CD8-positive, alpha-beta memory T cell (primary cell): ENCODE measurements around the gene MC1R. TPM values are rescaled to one million over a fixed set of nuclear protein-coding genes. Genes with fewer than 3 reads are reported as not detected.

ENCODE experiments used
- CTCF ChIA-PET: fragments of 350-600 bp; sonication (Branson Sonifier 250); formaldehyde crosslinking; loops from one replicate; lab custom pipeline; 2021; ENCODE audit warnings: antibody characterized with exemption; lab: Charles Lee
- POLR2A ChIA-PET: fragments of 350-600 bp; sonication (Branson Sonifier 250); formaldehyde crosslinking; loops from one replicate; lab custom pipeline; 2021; ENCODE audit warnings: antibody characterized with exemption; lab: Charles Lee
- DNase-seq, 5 donors: peaks; one replicate each; pipeline versions ENCODE4 v3.0.0 to v3.0.0-alpha.2; 2020 to 2022; ENCODE audit warnings: mixed read lengths in 1 of 5
- H3K27ac ChIP-seq: one replicate; pipeline ENCODE4 v1.7.0; 2013; ENCODE audit warnings: low read depth, mild to moderate bottlenecking, low read length, moderate library complexity
- H3K27me3 ChIP-seq: 2 replicates; pipeline ENCODE4 v1.7.0; 2013; ENCODE audit warnings: low read length, mild to moderate bottlenecking; ENCODE audit not compliant: insufficient read depth, poor library complexity, severe bottlenecking
- H3K36me3 ChIP-seq: 2 replicates; pipeline ENCODE4 v1.7.0; 2013; ENCODE audit warnings: mild to moderate bottlenecking, low read length, moderate library complexity; ENCODE audit not compliant: insufficient read depth
- H3K4me1 ChIP-seq: 2 replicates; pipeline ENCODE4 v1.7.0; 2013; ENCODE audit warnings: mild to moderate bottlenecking, low read length, moderate library complexity; ENCODE audit not compliant: insufficient read depth
- H3K4me3 ChIP-seq: 2 replicates; pipeline ENCODE4 v1.7.0; 2013; ENCODE audit warnings: mild to moderate bottlenecking, low read length
- H3K9me3 ChIP-seq: 2 replicates; pipeline ENCODE4 v1.7.0; 2013; ENCODE audit warnings: mild to moderate bottlenecking, low read length
- H3K27ac Mint-ChIP-seq, 8 donors: one replicate each; pipeline ENCODE4 v1.8.0; 2020 to 2021; ENCODE audit warnings: mixed read lengths in 8 of 8, mild to moderate bottlenecking in 6 of 8, inconsistent platforms in 3 of 8, moderate library complexity in 3 of 8
- H3K27me3 Mint-ChIP-seq, 2 donors: one replicate each; pipeline ENCODE4 v1.8.0; 2020 to 2021; ENCODE audit warnings: mixed read lengths in 2 of 2, mild to moderate bottlenecking in 1 of 2, moderate library complexity in 1 of 2
- H3K36me3 Mint-ChIP-seq, 3 donors: one replicate each; pipeline ENCODE4 v1.8.0; 2020 to 2021; ENCODE audit warnings: mixed read lengths in 3 of 3, inconsistent platforms in 1 of 3, mild to moderate bottlenecking in 1 of 3
- H3K4me1 Mint-ChIP-seq, 3 donors: one replicate each; pipeline ENCODE4 v1.8.0; 2020 to 2021; ENCODE audit warnings: mixed read lengths in 3 of 3, inconsistent platforms in 1 of 3, mild to moderate bottlenecking in 1 of 3
- H3K4me3 Mint-ChIP-seq, 7 donors: one replicate each; pipeline ENCODE4 v1.8.0; 2020 to 2021; ENCODE audit warnings: mixed read lengths in 7 of 7, mild to moderate bottlenecking in 6 of 7, moderate library complexity in 4 of 7, inconsistent platforms in 2 of 7
- H3K9me3 Mint-ChIP-seq, 5 donors: one replicate each; pipeline ENCODE4 v1.8.0; 2020 to 2022; ENCODE audit warnings: mixed read lengths in 5 of 5, mild to moderate bottlenecking in 3 of 5, moderate library complexity in 2 of 5, inconsistent platforms in 1 of 5
- polyA plus RNA-seq: library from polyadenylated mRNA; unstranded; fragments of 300-500 nt; fragmentation: Illumina TruSeq; gene quantifications from one replicate; pipeline ENCODE4 v1.2.3, GENCODE V29; 2021
- total RNA-seq, 2 experiments: library from RNA; stranded (reverse); gene quantifications; one replicate each; pipeline ENCODE4 v1.2.3, GENCODE V29; 2021

MC1R gene
- total and polyA plus RNA-seq, 3 experiments from 2014 or later: 0.86 to 2.6 (median 1.9) TPM

DNA sequence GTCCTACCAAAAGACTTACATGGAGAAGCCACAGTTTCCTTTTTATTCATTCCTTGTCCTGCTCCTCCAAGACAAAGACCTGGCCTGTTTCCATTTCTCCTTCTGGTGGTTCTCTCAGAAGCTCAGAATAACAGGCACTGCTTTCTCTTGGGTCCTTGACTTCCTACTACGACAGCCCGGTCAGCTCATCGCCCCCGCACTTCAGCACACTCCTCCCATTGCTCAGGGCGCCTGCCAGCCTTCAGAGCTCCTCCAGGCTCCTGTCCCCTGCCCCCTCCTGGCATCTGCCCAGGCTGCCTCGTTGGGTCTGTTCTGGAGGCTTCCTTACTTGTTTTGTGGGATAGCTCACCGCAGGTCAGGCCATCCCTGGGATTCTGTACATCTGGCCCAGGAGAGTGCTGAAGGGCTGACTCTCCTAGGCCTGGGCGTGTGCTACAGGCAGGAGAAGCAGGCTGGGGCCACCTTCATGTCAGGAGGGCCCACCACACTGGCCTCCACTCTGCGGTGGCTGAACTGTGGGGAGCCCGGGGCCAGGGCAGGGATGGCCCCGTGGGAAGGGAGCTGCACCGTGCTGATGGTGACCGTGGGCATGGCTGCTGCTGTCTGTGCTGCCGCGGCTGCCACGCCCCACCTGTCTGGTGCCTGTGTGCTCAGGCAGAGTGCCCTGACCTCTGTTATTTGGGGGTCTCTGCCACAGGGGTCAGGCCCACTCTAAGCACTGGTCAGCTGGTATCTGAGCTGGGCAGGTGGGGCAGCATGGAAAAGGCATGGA, 27.6 kb upstream of the MC1R start:
- H3K36me3 ChIP-seq: peaks cover 46% of the 10 kb centered on the region
- H3K9me3 ChIP-seq: no peaks in the 10 kb centered on the region
- CTCF ChIA-PET: no interaction called here
- no peak overlapping the region for H3K27ac ChIP-seq
- peak overlapping the region in 1 of 7 donors; percentile 49 for H3K4me3 Mint-ChIP-seq
- no peak overlapping the region for H3K4me3 ChIP-seq
- DNase-seq: no peak
- peaks cover 5 to 83% (median 10%) of the 10 kb centered on the region in 3 donors for H3K36me3 Mint-ChIP-seq
- H3K9me3 Mint-ChIP-seq: no peaks in the 10 kb centered on the region
- POLR2A ChIA-PET: interaction anchor here (0.8 kb wide), 1 partner anchor 189 kb away, joined by 3 read pairs; the partner anchor contains the start of gene SPATA2L
- H3K27ac Mint-ChIP-seq: peak overlapping the region in 2 of 8 donors; percentile 32 to 83
- peaks cover 7 to 11% (median 7%) of the 10 kb centered on the region in 3 donors for H3K4me1 Mint-ChIP-seq
- no peaks in the 10 kb centered on the region for H3K4me1 ChIP-seq
- no peaks in the 10 kb centered on the region for H3K27me3 Mint-ChIP-seq
- no peaks in the 10 kb centered on the region for H3K27me3 ChIP-seq

DNA sequence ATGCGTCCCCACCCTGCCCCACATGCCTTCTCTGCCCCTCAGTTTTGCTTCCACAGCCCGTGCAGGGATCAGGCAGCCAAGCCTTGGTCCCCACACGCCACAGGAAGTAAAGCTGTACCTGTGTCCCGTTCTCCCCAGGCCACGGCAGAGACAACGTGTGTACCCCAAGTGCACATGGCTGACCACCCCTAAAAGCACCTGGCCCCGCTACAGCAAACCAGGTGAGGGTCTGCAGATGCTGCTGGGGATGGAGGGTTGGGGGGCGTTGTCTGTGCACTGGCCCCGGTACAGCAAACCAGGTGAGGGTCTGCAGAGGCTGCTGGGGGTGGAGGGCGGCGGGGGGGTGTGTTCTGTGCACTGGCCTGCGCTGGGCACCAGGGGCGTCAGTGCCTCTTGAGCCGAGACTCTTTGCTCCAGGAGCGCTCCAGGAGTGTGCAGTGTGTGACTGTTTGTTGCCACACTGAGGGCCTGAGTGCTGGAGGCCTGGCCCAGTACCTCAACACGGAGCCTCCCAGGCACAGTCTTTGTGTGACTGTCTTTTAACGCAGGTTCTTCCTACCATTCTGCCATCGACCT, 26.5 kb upstream of the MC1R start:
- Mint-ChIP-seq H3K27ac (peak overlapping the region in 1 of 8 donors; percentile 81), H3K4me3 (no peak overlapping the region), H3K4me1 (peaks cover 6 to 11% (median 7%) of the 10 kb centered on the region in 3 donors), H3K9me3 (no peaks in the 10 kb centered on the region), H3K27me3 (no peaks in the 10 kb centered on the region), H3K36me3 (peaks cover 5 to 84% (median 9%) of the 10 kb centered on the region in 3 donors)
- Histone ChIP-seq H3K36me3 (peaks cover 50% of the 10 kb centered on the region), H3K4me3 (no peak overlapping the region), H3K4me1 (no peaks in the 10 kb centered on the region), H3K27ac (no peak overlapping the region), H3K9me3 (no peaks in the 10 kb centered on the region), H3K27me3 (no peaks in the 10 kb centered on the region)
- ChIA-PET CTCF (no interaction called here), POLR2A (no interaction called here)
- DNase-seq: no peak

DNA sequence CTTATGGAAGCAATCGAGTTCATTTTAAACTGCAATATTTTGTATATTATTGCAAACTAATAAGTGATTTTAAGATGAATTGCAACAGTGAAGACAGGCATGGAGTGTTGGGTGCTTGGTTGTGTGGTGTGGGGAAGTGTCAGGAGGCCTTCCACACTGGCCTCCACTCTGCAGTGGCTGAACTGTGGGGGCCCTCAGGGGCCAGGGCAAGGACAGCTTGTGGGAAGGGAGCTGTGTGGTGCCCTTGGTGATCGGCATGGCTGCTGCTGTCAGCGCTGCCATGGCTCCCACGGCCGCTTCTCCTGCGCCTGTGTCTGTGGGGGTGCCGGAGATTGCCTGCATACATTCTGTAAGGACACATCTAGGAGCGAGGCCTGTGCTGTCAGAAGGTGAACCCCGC, 26.0 kb upstream of the MC1R start:
- DNase-seq: no peak
- Histone ChIP-seq H3K4me1 (no peaks in the 10 kb centered on the region), H3K36me3 (peaks cover 47% of the 10 kb centered on the region), H3K27me3 (no peaks in the 10 kb centered on the region), H3K4me3 (no peak overlapping the region), H3K27ac (no peak overlapping the region), H3K9me3 (no peaks in the 10 kb centered on the region)
- ChIA-PET CTCF (no interaction called here), POLR2A (no interaction called here)
- Mint-ChIP-seq H3K4me1 (peaks cover 6 to 11% (median 7%) of the 10 kb centered on the region in 3 donors), H3K27me3 (no peaks in the 10 kb centered on the region), H3K4me3 (no peak overlapping the region), H3K9me3 (no peaks in the 10 kb centered on the region), H3K27ac (no peak overlapping the region), H3K36me3 (peaks cover 2 to 84% (median 4%) of the 10 kb centered on the region in 3 donors)

DNA sequence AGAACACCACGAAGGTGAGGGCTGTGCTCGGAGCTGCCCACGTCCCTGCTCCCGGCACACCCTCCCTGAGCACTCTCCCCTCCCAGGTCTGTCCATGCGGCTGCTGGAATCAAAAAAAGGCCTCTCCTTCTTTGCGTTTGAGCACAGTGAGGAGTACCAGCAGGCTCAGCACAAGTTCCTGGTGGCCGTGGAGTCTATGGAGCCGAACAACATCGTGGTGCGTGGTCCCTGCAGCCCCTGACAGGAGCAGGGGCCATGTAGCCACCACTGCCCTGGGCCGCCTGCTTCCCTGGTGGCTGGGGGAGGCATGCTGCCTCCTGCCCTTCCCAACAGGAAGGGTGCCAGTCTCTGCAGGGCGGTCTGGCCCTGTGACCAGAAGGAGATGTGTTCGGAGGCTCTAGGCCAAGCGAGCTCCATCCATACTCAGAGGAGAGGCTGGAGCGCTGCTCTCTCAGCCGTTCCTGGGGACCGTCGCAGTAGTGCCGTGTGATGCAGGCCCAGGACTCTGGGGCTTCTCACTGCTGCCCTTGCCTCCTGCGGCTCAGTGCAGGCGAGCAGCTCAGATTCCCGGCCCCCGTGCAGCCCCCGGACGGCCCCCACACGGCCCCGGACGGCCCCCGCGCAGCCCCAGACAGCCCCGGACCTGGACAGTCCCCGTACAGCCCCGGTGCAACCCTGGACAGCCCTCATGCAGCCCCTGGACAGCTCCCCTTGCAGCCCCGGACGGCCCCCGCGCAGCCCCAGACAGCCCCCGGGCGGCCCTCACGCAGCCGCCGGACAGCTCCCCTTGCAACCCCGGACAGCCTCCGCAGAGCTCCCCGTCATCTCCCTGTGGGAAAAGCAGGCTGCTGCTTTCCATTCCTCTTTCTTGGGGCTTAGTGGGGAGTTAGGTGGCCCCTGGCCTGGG, 24.8 kb upstream of the MC1R start:
- ChIA-PET POLR2A (no interaction called here), CTCF (interaction anchor here (1.2 kb wide), 1 partner anchor 16 kb away, joined by 5 read pairs; no protein-coding TSS in a partner anchor)
- Histone ChIP-seq H3K4me1 (no peaks in the 10 kb centered on the region), H3K9me3 (no peaks in the 10 kb centered on the region), H3K27ac (no peak overlapping the region), H3K4me3 (no peak overlapping the region), H3K36me3 (peaks cover 54% of the 10 kb centered on the region), H3K27me3 (no peaks in the 10 kb centered on the region)
- Mint-ChIP-seq H3K4me3 (no peak overlapping the region), H3K27ac (no peak overlapping the region), H3K9me3 (no peaks in the 10 kb centered on the region), H3K27me3 (no peaks in the 10 kb centered on the region), H3K4me1 (peaks cover 6 to 11% (median 7%) of the 10 kb centered on the region in 3 donors), H3K36me3 (peaks cover 2 to 86% (median 5%) of the 10 kb centered on the region in 3 donors)
- no peak for DNase-seq

DNA sequence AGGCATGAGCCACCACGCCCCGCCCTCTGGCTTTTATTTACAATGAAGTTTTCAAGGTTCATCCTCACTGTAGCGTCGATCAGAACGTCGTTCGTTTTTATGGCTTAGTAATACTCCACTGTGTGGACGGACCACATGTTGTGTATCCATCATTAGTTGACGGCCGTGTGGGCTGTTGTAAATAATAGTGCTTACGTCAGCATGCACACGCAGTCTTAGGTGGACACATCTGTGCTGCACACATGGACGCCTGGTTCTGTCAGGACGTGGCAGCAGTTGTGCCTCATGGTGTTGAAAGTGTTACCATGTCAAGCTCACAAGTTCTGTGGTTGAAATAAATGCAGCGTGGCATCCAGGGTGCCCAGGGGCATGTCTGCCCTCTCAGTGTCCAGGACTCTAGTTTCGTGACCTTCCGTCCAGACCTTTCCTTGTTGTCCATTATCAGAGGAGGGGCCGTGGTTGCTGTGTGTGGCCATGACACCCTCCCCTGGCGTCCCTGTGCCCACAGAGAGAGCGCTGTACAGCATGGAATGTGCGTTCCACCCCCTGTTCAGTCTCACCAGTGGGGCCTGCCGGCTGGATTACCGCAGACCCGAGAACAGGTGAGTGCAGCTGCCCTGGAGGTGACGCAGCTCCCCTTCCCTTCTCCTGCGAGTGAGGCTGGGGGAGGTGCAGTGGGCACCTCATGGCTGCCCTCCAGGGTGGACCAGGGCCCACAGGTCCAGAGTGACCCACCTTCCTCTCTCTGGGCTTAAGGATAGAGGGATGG, 23.0 kb upstream of the MC1R start:
- Mint-ChIP-seq H3K9me3 (no peaks in the 10 kb centered on the region), H3K27ac (no peak overlapping the region), H3K36me3 (peaks cover 5 to 89% (median 13%) of the 10 kb centered on the region in 3 donors), H3K27me3 (no peaks in the 10 kb centered on the region), H3K4me1 (peaks cover 0 to 2% (median 0%) of the 10 kb centered on the region in 3 donors), H3K4me3 (no peak overlapping the region)
- H3K4me1 ChIP-seq: no peaks in the 10 kb centered on the region
- H3K27me3 ChIP-seq: no peaks in the 10 kb centered on the region
- CTCF ChIA-PET: no interaction called here
- H3K27ac ChIP-seq: no peak overlapping the region
- no peaks in the 10 kb centered on the region for H3K9me3 ChIP-seq
- POLR2A ChIA-PET: no interaction called here
- H3K36me3 ChIP-seq: peaks cover 61% of the 10 kb centered on the region
- no peak overlapping the region for H3K4me3 ChIP-seq
- DNase-seq: no peak

DNA sequence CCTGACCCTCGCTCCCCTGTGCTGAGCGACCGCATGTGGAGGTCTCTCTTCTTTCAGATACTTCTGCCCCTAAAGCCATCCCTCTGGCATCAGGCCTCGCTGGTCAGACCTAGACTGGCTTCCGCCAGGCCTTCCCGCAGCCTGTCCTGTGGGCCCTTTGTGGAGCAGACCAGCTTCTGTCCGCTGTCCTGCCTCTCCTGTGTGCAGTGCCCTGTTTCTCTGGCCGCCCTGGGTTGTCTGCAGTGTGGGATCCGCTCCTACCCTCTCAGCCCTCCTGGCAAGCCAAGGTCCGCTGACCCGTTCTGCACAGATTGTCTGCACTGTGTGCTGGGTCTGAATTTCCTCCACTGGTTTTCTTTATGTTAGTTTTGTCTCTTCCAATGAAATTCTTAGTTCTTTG, 21.5 kb upstream of the MC1R start:
- ChIA-PET CTCF (interaction anchor here (0.7 kb wide), 2 partner anchors 13 to 192 kb away, joined by 3 read pairs; no protein-coding TSS in a partner anchor), POLR2A (no interaction called here)

More for the DNA sequence above, 21.5 kb upstream of the MC1R start:
- Mint-ChIP-seq H3K27ac (peak overlapping the region in 1 of 8 donors; percentile 37), H3K27me3 (no peaks in the 10 kb centered on the region), H3K36me3 (peaks cover 5 to 81% (median 13%) of the 10 kb centered on the region in 3 donors), H3K4me3 (no peak overlapping the region), H3K9me3 (no peaks in the 10 kb centered on the region), H3K4me1 (peaks cover 0 to 2% (median 0%) of the 10 kb centered on the region in 3 donors)
- H3K4me1 ChIP-seq: no peaks in the 10 kb centered on the region
- no peak for DNase-seq
- no peaks in the 10 kb centered on the region for H3K27me3 ChIP-seq
- no peak overlapping the region for H3K4me3 ChIP-seq
- no peaks in the 10 kb centered on the region for H3K9me3 ChIP-seq
- H3K27ac ChIP-seq: no peak overlapping the region
- H3K36me3 ChIP-seq: peaks cover 56% of the 10 kb centered on the region
